PFSK-1 (cell line): ENCODE data around the gene CABLES1.

Source experiments
- FOXP2 ChIP-seq: optimal IDR thresholded peaks from 2 replicates; pipeline ENCODE3; 2011; ENCODE audit warnings: borderline replicate concordance, control low read depth, inconsistent platforms; ENCODE audit not compliant: insufficient read depth; ENCODE audit errors: extremely low read length, extremely low read depth
- POLR2AphosphoS5 ChIP-seq: IDR thresholded peaks from 2 replicates; pipeline ENCODE4 v1.6.1; 2012; ENCODE audit warnings: low read depth, mild to moderate bottlenecking, control low read depth, low read length, moderate library complexity
- SIN3A ChIP-seq: IDR thresholded peaks from 2 replicates; pipeline ENCODE4 v1.6.1; 2012; ENCODE audit warnings: mild to moderate bottlenecking, low read length, moderate library complexity, borderline replicate concordance; ENCODE audit not compliant: insufficient read depth
- TAF1 ChIP-seq: IDR thresholded peaks from 2 replicates; pipeline ENCODE4 v1.6.1; 2012; ENCODE audit warnings: low read length, control low read depth, borderline replicate concordance; ENCODE audit not compliant: insufficient read depth
- TF ChIP-seq, protein P1 (sequence below), 2 experiments: IDR thresholded peaks; 2 replicates each; pipeline versions ENCODE4 v1.6.1 to v1.8.0; 2011 to 2012; ENCODE audit warnings: low read depth in 2 of 2, low read length in 2 of 2, control low read depth in 1 of 2, inconsistent platforms in 1 of 2, mild to moderate bottlenecking in 1 of 2, moderate library complexity in 1 of 2; ENCODE audit not compliant: insufficient read depth in 1 of 2

Gene CABLES1

DNA sequence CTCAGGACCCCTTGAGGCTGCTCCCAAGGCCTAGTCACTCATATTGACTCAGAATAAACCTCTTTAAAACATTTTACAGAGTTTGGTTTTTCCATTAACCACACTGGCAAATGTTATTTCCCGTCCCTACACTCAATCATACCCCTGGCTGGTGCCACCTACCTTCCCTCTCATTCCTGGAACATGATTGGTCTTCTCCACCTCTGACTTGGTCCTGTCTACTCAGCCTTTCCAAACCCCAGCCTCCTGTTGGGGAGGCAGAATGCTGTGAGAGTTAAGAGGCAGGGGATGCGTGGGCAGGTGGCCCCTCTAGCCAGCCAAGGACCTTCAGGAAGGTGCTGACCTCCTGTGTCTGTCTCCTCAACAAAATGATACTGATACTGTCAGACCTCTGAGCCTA is 149.3 kb downstream of the CABLES1 start:
- TF ChIP-seq POLR2AphosphoS5: no peak
- no peak for TF ChIP-seq SIN3A
- TF ChIP-seq FOXP2: no peak
- TF ChIP-seq, protein P1, sequence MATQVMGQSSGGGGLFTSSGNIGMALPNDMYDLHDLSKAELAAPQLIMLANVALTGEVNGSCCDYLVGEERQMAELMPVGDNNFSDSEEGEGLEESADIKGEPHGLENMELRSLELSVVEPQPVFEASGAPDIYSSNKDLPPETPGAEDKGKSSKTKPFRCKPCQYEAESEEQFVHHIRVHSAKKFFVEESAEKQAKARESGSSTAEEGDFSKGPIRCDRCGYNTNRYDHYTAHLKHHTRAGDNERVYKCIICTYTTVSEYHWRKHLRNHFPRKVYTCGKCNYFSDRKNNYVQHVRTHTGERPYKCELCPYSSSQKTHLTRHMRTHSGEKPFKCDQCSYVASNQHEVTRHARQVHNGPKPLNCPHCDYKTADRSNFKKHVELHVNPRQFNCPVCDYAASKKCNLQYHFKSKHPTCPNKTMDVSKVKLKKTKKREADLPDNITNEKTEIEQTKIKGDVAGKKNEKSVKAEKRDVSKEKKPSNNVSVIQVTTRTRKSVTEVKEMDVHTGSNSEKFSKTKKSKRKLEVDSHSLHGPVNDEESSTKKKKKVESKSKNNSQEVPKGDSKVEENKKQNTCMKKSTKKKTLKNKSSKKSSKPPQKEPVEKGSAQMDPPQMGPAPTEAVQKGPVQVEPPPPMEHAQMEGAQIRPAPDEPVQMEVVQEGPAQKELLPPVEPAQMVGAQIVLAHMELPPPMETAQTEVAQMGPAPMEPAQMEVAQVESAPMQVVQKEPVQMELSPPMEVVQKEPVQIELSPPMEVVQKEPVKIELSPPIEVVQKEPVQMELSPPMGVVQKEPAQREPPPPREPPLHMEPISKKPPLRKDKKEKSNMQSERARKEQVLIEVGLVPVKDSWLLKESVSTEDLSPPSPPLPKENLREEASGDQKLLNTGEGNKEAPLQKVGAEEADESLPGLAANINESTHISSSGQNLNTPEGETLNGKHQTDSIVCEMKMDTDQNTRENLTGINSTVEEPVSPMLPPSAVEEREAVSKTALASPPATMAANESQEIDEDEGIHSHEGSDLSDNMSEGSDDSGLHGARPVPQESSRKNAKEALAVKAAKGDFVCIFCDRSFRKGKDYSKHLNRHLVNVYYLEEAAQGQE (IDR thresholded peaks at IDR 0.05; ENCODE audit: insufficient read depth in 1 of 2, low read depth in 2 of 2, low read length in 2 of 2): no peak
- no peak for TF ChIP-seq TAF1

DNA sequence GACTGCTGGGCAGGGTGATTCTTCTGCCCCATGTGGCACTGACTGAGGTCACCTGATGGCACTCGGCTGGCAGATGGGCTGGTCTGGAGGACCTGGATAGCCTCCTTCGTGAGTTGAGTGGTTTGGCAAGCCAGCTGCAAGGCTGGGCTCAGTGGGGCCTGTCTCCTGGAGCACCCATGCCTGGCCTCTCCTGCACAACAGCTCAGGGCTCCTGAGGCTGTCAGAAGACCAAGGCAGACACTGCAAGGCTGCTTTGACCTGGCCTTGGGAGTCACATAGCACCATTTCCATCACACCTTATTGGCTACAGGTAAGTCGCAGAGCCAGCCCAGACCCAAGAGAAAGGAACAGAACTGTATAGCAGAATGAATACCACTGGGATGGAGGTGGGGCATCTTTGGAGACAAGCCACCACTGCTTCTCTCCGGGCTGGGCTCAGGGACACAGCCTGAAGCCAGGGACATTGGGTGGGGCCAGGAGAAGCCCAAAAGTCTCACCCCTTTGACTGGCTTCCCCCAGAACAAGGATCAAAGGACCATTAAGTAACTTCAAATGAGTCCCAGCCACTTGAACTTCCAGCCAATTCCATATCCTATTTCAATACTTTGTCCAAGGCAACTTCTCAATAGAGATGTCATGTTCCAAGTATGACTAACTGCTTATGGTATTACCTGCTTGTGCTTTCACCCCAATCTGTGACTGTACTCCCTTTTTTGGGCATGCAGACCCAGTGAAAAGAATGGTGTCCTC is 156.3 kb downstream of the CABLES1 start:
- TF ChIP-seq POLR2AphosphoS5 (no peak), FOXP2 (no peak), TAF1 (no peak), SIN3A (no peak)
- TF ChIP-seq, protein P1 (IDR thresholded peaks at IDR 0.05; ENCODE audit: insufficient read depth in 1 of 2, low read depth in 2 of 2, low read length in 2 of 2): no peak

- no peak for TF ChIP-seq FOXP2
- TF ChIP-seq POLR2AphosphoS5: no peak
- TF ChIP-seq SIN3A: no peak
- TF ChIP-seq, protein P1 (IDR thresholded peaks at IDR 0.05; ENCODE audit: insufficient read depth in 1 of 2, low read depth in 2 of 2, low read length in 2 of 2): no peak
- TF ChIP-seq TAF1: no peak
Measured at GRCh38 chr18:23300231-23300805, 165.0 kb downstream of the CABLES1 start.

GRCh38 chr18:23301972-23302371 is 166.7 kb downstream of the CABLES1 start:
- TF ChIP-seq POLR2AphosphoS5 (no peak), FOXP2 (no peak)
- TF ChIP-seq, protein P1 (IDR thresholded peaks at IDR 0.05; ENCODE audit: insufficient read depth in 1 of 2, low read depth in 2 of 2, low read length in 2 of 2): no peak

DNA sequence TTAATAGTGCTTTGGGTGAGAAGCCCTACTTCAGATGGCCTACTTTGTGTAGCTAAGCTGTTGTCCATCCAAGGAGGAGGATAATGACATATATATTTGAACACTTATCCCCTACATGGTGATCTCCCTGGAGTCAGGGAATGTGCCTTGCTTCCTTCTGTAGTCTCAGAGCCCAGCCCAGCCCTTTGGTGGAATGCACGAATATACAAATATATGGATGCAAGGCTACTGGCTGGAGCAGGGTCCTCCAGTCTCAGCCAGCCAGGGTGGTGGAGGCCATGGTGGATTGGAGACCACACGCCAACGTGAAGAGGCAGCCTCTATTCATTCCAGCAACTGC is 167.2 kb downstream of the CABLES1 start:
- TF ChIP-seq POLR2AphosphoS5: no peak
- no peak for TF ChIP-seq FOXP2
- no peak for TF ChIP-seq TAF1
- TF ChIP-seq SIN3A: no peak
- TF ChIP-seq, protein P1 (IDR thresholded peaks at IDR 0.05; ENCODE audit: insufficient read depth in 1 of 2, low read depth in 2 of 2, low read length in 2 of 2): no peak
